Spleen (tissue), 11 donors: Measurements from ENCODE around the gene L1CAM. TPM values are rescaled to one million over a fixed set of nuclear protein-coding genes. Genes with fewer than 3 reads are reported as not detected.

Experiments
- DNase-seq: peaks from one replicate; pipeline ENCODE4 v3.0.0-alpha.2; 2020
- H3K27ac ChIP-seq, 8 donors: fragments of 200-600 bp; sonication (generic) in 7 of 8; 1 replicate in 4 of 8; 2 replicates in 4 of 8; pipeline versions ENCODE4 v1.5.0 to v1.8.0; 2016 to 2021; ENCODE audit warnings: inconsistent platforms in 4 of 8, mild to moderate bottlenecking in 4 of 8, moderate library complexity in 1 of 8
- H3K27me3 ChIP-seq, 7 donors: fragments of 200-600 bp; sonication (generic) in 6 of 7; replicated peaks in 1 of 7; 1 replicate in 4 of 7; 2 replicates in 3 of 7; pipeline versions ENCODE4 v1.5.0 to v1.8.0; 2016 to 2021; ENCODE audit warnings: inconsistent platforms in 3 of 7, mild to moderate bottlenecking in 1 of 7
- H3K36me3 ChIP-seq, 6 donors: fragments of 200-600 bp; sonication (generic) in 5 of 6; 1 replicate in 4 of 6; 2 replicates in 2 of 6; pipeline versions ENCODE4 v1.5.0 to v1.8.0; 2016 to 2021; ENCODE audit warnings: inconsistent platforms in 2 of 6
- H3K4me1 ChIP-seq, 6 donors: fragments of 200-600 bp; sonication (generic) in 5 of 6; 1 replicate in 3 of 6; 2 replicates in 3 of 6; pipeline versions ENCODE4 v1.5.0 to v1.8.0; 2016 to 2021; ENCODE audit warnings: inconsistent platforms in 3 of 6
- H3K4me3 ChIP-seq, 8 donors: fragments of 200-600 bp; sonication (generic) in 7 of 8; 1 replicate in 4 of 8; 2 replicates in 4 of 8; pipeline versions ENCODE4 v1.5.0 to v1.8.0; 2016 to 2021; ENCODE audit warnings: inconsistent platforms in 4 of 8, mild to moderate bottlenecking in 4 of 8, moderate library complexity in 2 of 8
- H3K9me3 ChIP-seq, 8 donors: fragments of 200-600 bp; sonication (generic) in 7 of 8; 1 replicate in 4 of 8; 2 replicates in 4 of 8; pipeline versions ENCODE4 v1.5.0 to v1.8.0; 2016 to 2021; ENCODE audit warnings: inconsistent platforms in 4 of 8
- CTCF ChIP-seq, 11 experiments: fragments of 200-600 bp in 7 of 11; fragments of 450-650 bp in 4 of 11; sonication (generic) in 4 of 11; IDR thresholded peaks in 8 of 11; conservative IDR thresholded peaks in 3 of 11; 1 replicate in 7 of 11; 2 replicates in 4 of 11; pipeline versions ENCODE4 v1.4.0 to v1.8.0; 2016 to 2021; ENCODE audit warnings: antibody characterized with exemption in 11 of 11, inconsistent platforms in 4 of 11, mild to moderate bottlenecking in 1 of 11
- POLR2A ChIP-seq, 3 donors: fragments of 450-650 bp; IDR thresholded peaks; one replicate each; pipeline ENCODE4 v1.5.1; 2017; ENCODE audit warnings: antibody characterized with exemption in 3 of 3, mild to moderate bottlenecking in 1 of 3
- POLR2AphosphoS5 ChIP-seq, 3 donors: sonication (generic); formaldehyde crosslinking; IDR thresholded peaks; one replicate each; pipeline ENCODE4 v1.5.1; 2017; ENCODE audit warnings: antibody characterized with exemption in 3 of 3
- WGBS, 5 donors: extraction: QIAGEN DNeasy Blood & Tissue Kit in 3 of 5; methylation state at CpG; one replicate each; pipeline versions ENCODE4 v1.1.5 to v1.1.7; 2013 to 2018; 5-methylcytosine and 5-hydroxymethylcytosine counted together
- intact Hi-C: fragments of 100-400 bp; cut with DNase I; formaldehyde crosslinking; loops from one replicate; pipeline ENCODE4 v1.15.0; 2023; ENCODE audit warnings: low total_unique reads
- polyA plus RNA-seq, 3 donors: library from polyadenylated mRNA; stranded (reverse); fragments of 200-250 nt; gene quantifications; one replicate each; pipeline ENCODE4 v1.2.1, GENCODE V29; 2013
- total RNA-seq, 7 donors: library from RNA; depleted of rRNA in 3 of 7; stranded (reverse); fragments of >200 nt in 3 of 7; fragmentation: NEBNext Ultra II Directional in 4 of 7; extraction: Animal tissue kit (Norgen Biotek cat#: 25700) in 4 of 7; gene quantifications; one replicate each; pipeline versions ENCODE4 v1.1.0 to v1.2.1, GENCODE V29; 2016 to 2021
- donor health status: healthy with polysubstance abuse.
- donor health status: DM: no; HTN: no; CAD: no; lungs with moderate emphysema.
- donor health status: DM: no; HTN: no; CAD: no.
- donor health status: Bipolar disorder and iron deficiency.
- donor health status: healthy.
- donor health status: DM: no; HTN: no; CAD: no.
- donor health status: DM: yes; HTN: yes; CAD: no.

L1CAM gene
- total and polyA plus RNA-seq, 10 donors: 1.2 to 5.1 (median 2.7) TPM

GRCh38 chrX:153900831-153901752 is 15.1 kb upstream of the L1CAM start:
- peak; percentile 87 for DNase-seq
- H3K36me3 ChIP-seq: no peaks in the 10 kb centered on the region
- WGBS, 5 donors: 21 to 54% (median 30%) methylated on average over 17 to 26 of the region's 26 CpGs
- H3K4me3 ChIP-seq: no peak overlapping the region
- intact Hi-C loops: no loop called here
- no peaks in the 10 kb centered on the region for H3K27me3 ChIP-seq
- TF ChIP-seq POLR2A (IDR thresholded peaks at IDR 0.05) (no peak), POLR2AphosphoS5 (IDR thresholded peaks at IDR 0.05) (peak in 2 of 3 donors; percentile 41 to 45), CTCF (IDR thresholded peaks at IDR 0.05 in 8 of 11, conservative IDR thresholded peaks at IDR 0.05 in 3 of 11) (peak in 2 of 11 experiments; percentile 23 to 30)
- peaks cover 12 to 62% (median 51%) of the 10 kb centered on the region in 6 donors for H3K4me1 ChIP-seq
- peaks cover 0 to 10% (median 0%) of the 10 kb centered on the region in 8 donors for H3K9me3 ChIP-seq
- H3K27ac ChIP-seq: peak overlapping the region in 3 of 8 donors; percentile 55 to 62 (median 61)

GRCh38 chrX:153897899-153898298 is 11.9 kb upstream of the L1CAM start:
- TF ChIP-seq CTCF (IDR thresholded peaks at IDR 0.05 in 8 of 11, conservative IDR thresholded peaks at IDR 0.05 in 3 of 11): no peak
- TF ChIP-seq POLR2AphosphoS5 (IDR thresholded peaks at IDR 0.05): no peak
- TF ChIP-seq POLR2A (IDR thresholded peaks at IDR 0.05): no peak
- H3K9me3 ChIP-seq: peaks cover 0 to 18% (median 0%) of the 10 kb centered on the region in 8 donors
- intact Hi-C loops: loop anchor here (10.0 kb wide), 1 partner anchor 73 kb away; no protein-coding TSS in a partner anchor
- no peak for DNase-seq
- peaks cover 0 to 3% (median 0%) of the 10 kb centered on the region in 7 donors for H3K27me3 ChIP-seq
- no peak overlapping the region for H3K27ac ChIP-seq
- peaks cover 6 to 30% (median 27%) of the 10 kb centered on the region in 6 donors for H3K4me1 ChIP-seq
- no peak overlapping the region for H3K4me3 ChIP-seq
- no peaks in the 10 kb centered on the region for H3K36me3 ChIP-seq

GRCh38 chrX:153889123-153889522 is 3.1 kb upstream of the L1CAM start:
- WGBS, 5 donors: 91 to 98% (median 93%) methylated on average over 6 of the region's 6 CpGs
- Histone ChIP-seq H3K4me3 (no peak overlapping the region), H3K9me3 (no peaks in the 10 kb centered on the region), H3K27ac (no peak overlapping the region), H3K36me3 (no peaks in the 10 kb centered on the region), H3K4me1 (peaks cover 0 to 22% (median 11%) of the 10 kb centered on the region in 6 donors), H3K27me3 (peaks cover 4 to 71% (median 28%) of the 10 kb centered on the region in 7 donors)
- no peak for DNase-seq
- TF ChIP-seq CTCF (IDR thresholded peaks at IDR 0.05 in 8 of 11, conservative IDR thresholded peaks at IDR 0.05 in 3 of 11): no peak
- no peak for TF ChIP-seq POLR2A (IDR thresholded peaks at IDR 0.05)
- no peak for TF ChIP-seq POLR2AphosphoS5 (IDR thresholded peaks at IDR 0.05)
- intact Hi-C loops: no loop called here

GRCh38 chrX:153888344-153888743 is 2.4 kb upstream of the L1CAM start:
- intact Hi-C loops: no loop called here
- WGBS, 5 donors: 32 to 52% (median 38%) methylated on average over 5 to 6 of the region's 6 CpGs
- TF ChIP-seq CTCF (IDR thresholded peaks at IDR 0.05 in 8 of 11, conservative IDR thresholded peaks at IDR 0.05 in 3 of 11) (no peak), POLR2A (IDR thresholded peaks at IDR 0.05) (no peak), POLR2AphosphoS5 (IDR thresholded peaks at IDR 0.05) (no peak)
- peaks cover 0 to 22% (median 11%) of the 10 kb centered on the region in 6 donors for H3K4me1 ChIP-seq
- H3K9me3 ChIP-seq: no peaks in the 10 kb centered on the region
- no peak overlapping the region for H3K4me3 ChIP-seq
- no peak overlapping the region for H3K27ac ChIP-seq
- H3K27me3 ChIP-seq: peaks cover 4 to 79% (median 35%) of the 10 kb centered on the region in 7 donors
- H3K36me3 ChIP-seq: no peaks in the 10 kb centered on the region
- no peak for DNase-seq
